NCI-H146 treated with DMSO at 0.1 percent for 48 hours (cell line): ENCODE results near the gene CAB39L.

Experiments used
- DNase-seq: peaks from one replicate; lab custom pipeline; 2025; ENCODE audit not compliant: unreplicated experiment; lab: John Stamatoyannopoulos, UW

Gene CAB39L

DNA sequence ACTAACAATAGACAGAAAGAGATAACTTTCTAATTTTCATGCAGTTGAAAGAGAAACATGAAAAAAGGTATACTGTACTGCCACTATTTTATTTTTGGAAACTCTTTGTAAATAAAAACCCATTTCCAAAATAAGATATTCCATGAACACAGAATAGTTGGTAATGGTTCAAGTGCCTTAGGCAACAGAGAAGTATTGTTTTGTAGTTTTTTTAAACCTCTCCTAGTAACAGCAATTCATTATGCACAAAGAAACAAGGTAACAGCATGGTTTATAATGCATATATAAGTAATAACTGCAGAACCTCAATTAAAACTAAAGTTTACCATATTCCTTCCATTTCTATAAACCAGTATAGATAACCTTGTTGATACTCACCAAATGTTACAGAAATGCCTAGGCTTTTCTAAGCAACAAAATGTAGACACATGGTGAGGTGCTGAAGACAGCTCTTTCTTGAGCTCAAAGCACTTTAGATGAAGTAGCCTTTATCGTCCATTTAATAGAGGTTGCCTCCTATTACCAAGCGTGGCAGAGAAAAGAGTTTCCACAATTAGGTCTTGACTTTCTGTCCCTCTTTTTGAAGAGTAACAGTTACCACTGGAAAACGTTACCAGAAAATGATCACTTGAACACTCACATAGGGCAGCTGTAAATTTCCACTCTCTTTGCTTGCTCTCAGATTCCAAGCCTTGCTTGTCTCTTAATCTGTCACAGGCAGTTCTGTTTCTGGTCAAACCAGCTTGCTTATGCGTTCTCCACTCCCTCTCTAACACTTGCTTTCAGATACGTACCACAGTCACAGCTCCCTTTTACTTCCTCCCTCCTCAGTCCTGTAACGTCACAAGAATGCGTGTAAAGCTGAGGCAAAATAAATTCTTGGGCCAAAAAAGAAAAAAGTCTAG is 42.9 kb downstream of the CAB39L start:
- no peak for DNase-seq

DNA sequence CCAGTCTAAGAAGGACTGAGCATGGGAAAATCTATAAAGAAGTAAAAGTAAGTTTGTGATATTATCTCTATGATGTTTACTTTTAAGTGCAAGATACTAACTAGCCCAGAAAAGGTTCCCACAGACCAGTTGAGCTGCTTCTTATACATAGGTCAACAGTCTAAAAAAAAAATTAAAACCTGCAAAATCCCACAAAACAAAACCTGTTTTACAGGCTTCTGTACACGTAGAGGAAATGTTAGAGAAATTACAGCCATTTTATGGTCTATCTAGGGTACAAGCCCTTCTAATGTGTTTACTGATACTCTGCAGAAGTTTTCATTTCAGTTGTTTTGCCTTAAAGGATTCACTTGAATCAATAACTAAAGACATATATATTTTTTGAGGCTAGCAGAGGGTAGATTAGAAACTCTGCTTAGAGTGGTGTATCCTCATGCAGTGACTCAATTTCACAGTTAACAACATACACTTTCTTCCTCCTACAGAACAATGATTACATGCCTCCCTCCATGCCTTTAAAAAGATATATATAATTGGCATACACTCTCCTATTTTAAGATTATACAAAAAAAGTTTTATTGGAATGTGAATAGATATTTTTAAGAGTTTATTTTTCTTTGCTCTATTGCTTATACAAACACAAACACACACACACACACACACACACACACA is 43.9 kb downstream of the CAB39L start:
- no peak for DNase-seq

DNA sequence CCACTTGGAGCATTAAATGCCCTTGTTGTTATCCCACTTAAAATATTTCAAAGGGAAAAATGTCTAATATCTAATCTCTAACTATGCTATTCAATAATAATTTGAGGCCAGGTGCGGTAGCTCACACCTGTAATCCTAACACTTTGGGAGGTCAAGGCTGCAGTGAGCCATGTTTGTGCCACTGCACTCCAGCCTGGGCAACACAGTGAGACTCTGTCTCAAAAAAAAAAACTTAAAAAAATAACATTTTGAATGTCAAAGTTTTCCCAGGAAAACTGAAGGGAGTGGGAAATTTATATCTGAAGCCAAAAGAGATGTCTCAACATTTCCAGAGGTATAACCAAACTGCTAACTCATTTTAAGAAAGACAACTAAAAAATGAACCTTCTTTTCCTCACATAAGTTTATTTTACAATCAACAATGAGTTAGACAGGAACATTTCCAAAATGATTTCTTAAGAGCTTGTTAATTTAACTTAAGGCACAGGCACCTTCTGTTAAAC is 47.9 kb downstream of the CAB39L start:
- DNase-seq: no peak

DNA sequence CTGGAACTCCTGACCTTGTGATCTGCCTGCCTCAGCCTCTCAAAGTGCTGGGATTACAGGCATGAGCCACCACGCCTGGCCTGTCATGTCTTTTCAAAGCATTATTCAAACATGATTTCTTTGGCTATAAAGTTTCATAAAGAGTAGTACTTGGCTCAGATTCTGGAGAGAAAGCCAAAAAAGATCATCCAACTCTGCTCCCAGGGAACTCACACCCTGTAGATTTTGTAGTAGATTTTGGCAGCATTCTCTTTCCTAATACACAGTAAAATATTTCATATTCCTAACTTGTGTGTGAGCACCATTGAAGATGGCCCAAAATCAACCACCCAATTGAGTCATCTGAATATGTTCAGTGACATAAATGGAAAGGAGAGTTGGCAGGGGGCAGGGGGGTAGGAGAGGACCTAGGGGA is 48.4 kb downstream of the CAB39L start:
- no peak for DNase-seq

DNA sequence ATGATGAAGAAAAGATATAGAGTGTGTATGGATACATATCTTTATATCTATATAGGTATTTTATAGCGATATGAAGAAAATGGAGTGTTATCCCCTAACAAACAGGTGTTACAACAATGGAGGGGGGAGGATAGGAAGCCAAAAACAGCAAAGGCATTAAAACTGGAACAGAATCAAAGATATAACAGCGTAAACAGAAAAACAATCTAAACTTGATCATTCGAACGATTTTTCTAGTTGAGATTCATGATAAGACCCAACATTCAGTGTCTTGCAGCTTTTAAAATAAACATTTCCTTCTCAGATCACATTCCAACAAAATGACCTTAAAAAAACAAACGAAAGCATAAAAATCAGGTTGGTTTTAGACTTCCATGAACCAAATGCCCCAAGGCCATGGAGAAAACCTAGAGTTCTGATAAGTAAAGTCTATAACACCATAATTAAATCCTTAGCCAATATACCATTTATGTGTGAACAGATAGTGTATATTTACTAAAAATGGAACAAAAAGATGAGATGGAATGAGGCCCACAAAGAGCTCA is 55.7 kb downstream of the CAB39L start:
- no peak for DNase-seq

DNA sequence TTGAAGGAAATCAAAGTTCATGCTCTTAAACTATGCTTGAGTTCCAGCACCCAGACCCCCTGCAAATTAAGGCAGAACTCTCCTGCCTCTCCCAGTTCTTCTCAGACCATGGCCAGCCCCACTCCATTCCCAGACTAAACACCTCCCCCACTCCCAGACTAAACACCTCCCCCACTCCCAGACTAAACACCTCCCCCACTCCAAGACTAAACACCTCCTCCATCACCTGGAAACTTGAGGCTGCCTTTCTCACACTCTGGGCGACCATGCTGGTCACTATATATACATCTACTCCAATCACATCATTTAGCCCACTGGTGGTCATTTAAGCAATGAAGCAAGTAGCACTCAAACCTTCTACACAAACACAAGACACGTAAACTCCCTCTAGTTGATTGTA is 57.2 kb downstream of the CAB39L start:
- DNase-seq: no peak

DNA sequence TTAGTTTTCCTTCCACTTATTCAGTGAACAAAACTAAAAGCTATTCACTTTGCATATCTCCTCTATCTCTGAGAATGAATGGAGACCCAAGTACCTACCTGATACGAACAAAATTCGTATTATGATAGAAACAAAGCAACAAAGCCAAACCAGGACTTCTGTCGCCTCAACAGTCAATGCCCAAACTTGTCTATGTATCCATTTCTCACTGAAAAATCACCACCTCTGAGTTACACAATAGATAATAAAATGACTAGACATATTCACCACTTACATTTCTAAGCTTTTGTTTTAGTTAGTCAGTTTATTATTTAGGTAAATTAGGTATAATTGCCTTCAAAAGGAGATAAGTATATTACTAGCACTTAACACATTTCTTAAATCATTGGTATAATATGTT is 67.7 kb downstream of the CAB39L start:
- no peak for DNase-seq

DNA sequence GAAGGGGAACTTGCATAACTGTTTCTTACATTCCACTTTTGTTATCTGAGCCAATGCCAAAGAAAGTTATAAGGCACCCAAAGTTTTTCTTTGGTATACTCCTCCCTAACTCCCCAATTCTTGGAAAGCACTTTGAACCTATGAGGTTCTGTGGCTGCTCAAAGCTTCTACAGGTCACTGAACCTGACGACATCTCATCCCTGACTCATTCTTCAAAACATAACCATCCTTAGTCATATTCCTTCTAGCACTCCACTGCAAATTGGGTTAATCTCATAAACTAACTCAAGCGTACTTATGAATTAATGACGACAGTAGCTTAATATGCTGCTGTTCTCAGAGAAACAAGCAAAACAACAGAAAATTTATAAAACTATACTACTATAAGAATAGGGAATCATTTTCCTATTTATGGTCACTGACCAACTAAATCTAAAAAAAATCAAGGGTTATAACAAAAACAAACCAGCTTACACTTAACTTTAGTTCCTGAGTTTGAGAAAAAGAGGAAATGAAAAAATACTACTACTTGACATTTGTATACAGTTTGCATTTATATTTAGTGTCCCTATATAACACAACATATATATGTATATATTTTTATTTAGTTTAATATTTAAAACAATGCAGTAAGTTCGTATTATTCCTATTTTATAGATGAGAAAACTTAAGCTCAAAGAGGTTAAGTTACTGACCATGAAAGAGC is 69.1 kb downstream of the CAB39L start:
- no peak for DNase-seq

DNA sequence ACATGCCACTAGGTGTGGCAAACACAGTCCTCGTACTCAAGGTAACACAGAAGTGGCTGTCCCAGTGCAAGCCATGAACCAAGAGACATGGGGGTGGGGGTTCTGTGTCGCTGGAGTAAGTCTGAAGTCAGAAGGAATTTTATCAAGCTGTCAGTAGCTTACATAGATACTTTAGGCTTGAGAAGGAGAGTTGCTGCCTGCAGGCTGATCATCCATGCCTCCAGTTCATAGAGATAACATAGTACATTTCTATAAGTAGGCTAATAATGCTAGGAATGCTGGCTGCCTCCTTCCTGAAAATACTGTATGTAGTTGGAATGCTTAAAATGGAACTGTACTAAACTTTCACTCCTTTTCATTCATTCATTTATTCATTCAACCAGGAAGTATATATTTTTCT is 70.1 kb downstream of the CAB39L start:
- DNase-seq: no peak

DNA sequence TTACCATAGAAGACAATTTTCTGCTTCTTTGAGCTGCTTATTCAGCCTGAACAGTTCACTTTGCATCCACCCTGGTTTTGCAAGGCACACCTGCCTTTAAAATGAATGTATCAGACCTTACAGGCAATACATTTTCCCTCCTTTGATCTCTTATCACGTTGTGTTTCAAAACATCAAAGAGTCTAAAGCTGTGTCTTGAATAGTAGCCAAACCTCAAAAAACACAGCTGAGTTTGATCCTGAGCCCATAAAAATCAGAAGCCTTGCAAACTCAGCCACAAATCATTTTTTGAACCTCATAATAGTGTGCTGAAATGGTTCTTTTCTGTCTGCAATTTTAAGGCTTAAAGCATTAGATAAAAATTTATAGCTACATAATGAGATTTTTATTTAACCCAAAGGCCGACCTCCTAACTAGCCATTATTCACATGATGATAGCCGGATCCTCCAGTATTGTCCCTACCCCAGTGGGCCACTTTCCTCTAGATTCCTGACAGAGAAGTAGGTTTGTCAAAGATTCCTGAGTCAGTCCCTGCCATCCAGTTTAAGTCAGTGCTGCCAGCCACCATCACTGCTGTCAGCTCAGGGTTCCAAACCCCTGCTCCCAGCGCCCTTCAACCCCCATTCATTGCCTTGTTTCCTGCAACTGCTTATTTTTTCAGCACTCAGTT is 71.8 kb downstream of the CAB39L start:
- DNase-seq: no peak

DNA sequence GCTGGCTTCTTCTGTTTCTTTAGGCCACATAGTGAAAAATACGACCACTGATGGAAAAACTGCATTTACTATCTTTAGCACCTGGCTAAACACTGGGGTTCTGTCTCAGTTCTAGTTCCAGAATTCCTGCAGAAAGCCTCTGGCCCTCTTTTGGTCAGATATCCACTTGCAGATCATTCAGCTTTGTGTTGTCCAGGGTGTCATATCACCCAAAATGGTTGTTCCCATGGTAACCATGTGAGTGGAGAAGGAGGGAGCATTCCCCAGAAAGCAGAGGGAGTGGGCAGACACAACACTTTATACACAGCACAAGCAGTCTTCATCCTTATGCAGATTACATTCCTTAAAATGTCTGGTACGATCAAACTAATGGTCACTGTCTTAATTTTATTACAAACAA is 73.5 kb downstream of the CAB39L start:
- no peak for DNase-seq

DNA sequence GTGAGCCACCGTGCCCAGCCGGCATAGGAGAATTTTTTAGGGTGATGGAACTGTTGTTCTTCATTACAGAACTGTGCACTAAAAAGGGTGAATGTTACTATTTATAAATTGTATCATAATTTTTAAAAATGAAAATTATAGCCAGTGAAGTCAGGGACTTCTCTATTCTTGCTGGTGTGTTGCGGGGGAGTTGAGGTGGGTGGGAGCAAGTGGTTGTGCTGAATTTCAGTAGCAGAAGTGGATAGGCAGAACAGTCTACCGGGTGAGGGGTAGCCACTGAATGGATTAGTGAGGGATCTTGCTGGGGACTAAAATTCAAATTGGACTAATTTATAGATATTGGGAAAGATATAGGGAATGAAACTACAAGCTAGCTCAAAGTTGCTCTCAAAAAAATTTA is 74.0 kb downstream of the CAB39L start:
- DNase-seq: no peak

DNA sequence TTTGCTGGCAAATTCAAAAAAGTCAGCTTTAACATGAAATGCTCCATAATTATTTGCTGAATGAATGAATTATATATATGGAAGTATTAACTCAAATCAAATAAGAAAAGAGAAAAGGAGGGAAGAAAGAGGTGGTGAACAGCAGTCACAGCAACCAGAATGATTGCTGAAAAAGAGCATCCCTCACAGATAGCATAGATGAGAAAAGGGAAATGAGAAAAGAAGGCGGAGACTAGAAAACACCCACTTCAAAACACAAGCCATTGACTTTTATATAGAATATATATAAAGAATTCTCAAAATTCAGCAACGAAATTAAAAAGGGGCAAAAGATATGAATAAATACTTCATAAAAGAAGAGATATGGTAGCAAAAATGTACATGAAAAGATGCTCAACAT is 75.2 kb downstream of the CAB39L start:
- DNase-seq: no peak

DNA sequence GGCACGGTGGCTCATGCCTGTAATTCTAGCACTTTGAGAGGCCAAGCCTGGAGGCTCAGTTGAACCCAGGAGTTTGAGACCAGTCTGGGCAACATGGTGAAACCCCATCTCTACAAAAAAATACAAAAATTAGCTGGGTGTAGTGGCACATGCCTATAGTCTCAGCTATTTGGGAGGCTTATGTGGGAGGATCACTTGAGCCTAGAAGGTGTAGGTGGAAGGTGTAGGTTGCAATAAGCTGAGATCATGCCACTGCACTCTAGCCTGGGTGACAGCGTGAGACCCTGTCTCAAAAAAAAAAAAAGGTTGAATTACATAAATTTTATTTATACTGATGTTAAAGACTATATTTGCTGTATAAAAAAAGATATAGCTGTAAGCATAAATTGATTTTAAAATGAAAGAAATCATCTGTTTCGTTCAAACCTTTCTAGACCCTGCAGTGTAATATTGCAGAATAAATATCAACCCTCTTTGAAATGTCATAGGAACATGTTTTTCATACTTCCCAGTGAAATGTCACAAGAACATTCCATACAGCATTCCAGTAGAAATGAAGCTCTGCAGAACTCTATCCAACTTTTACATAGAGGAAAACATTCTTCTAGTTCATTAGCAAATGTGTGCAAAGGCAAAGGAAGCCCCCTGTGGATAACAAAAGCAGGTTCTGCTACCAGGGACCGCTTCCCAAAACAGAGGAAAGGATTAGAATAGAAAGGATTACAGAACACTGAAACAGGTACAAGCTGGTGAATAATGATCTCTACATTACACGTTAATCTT is 76.0 kb downstream of the CAB39L start:
- no peak for DNase-seq

DNA sequence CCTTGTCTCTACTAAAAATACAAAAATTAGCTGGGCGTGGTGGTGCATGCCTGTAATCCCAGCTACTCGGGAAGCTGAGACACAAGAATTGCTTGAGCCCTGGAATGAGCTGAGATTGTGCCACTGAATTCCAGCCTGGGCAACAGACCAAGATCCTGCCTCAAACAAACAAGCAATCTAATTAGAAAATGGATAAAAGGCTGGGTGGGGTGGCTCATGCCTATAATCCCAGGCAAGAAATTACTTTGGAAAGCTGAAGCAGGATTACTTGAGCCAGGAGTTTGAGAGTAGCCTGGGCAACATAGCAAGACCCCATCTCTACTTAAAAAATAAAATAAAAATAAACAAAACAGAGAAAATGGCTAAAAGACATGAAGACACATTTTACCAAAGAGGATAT is 77.0 kb downstream of the CAB39L start:
- no peak for DNase-seq

DNA sequence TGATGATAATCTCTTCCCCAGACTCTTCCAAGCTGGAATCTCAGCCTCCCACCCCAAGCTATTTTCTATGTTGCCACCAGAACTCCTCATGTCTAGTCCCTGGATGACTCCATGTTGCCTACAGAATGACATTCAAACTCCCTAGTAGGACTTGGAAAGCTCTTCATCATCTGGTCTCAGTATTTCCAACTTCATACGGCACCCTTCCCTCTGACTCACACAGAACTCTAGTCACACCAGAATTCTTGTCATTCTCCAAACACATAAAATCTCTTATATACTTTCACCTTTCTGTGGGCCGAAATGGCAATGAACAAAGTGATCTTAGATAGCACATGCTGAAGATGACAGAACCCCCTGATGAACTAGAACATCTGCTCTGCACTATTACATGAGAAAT is 86.2 kb downstream of the CAB39L start:
- no peak for DNase-seq

DNA sequence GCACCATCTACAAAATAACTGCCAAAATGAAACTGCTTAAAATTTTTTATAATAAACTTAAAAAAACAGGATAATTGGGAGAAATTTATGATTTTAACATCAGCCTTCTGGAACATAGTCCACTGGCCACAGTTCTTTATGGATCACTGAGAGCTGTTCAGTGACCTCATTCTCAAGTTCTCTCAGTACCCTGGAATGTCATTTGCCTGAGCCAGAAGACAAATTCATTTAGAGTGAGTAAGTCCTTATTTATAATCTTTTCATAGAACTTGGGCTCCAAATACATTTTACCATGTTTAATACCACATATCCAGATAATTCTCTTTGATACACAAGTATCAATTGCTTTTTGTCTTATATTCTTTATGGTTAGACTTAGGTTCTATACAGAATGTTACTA is 87.6 kb downstream of the CAB39L start:
- DNase-seq: no peak

DNA sequence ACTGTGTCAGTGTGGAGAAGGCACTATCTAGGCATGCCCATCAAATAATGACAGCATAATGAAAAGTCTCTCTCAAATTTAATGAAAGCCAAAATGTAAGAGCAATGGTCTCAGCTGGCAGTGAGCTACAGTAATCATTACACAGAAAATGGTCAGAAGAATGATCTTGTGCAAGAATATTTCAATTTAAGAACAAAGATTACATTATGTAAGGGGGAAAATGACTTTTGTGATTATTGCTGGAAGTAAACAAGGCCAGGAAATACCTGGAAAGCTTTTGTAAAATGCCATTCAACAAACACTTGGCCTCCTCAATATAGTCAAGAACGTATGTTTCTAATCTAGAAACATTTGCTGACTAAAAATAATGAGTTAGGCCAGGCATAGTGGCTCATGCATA is 89.1 kb downstream of the CAB39L start:
- DNase-seq: no peak

DNA sequence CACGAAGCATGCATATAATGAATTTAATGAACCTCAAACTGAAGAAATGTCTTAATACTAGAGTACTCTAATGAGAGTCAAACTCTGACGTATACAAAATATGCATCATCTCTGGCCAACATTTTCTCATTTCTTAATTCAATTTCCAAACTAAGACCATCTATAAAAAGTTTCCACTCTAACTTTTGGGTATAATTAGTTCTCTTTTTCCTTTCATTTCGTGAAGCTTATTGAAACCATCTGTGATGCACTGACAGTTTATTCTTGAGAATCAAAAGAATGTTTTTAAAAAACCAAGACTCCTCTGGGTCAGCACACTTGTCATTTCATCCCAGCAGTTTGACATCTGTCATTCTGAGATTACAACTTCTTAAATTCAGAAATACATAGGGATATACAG is 90.0 kb downstream of the CAB39L start:
- DNase-seq: no peak

DNA sequence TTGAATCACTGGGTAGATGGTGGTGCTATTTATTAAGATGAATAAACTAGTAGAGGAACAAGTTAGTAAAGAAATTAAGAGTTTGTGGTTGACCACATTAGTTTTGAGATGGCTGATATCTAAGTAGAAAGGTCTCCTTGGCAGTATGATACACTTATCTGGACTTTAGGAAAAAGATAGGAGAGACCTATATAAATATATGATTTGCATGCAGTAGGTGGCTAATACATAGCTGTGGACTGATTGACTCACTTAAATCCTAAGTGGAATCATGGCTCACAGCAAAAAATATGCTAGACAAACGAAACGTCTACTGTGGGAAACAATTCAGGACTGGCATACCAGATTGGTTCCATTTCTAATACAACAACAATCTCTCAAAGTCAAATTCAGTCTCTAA is 92.0 kb downstream of the CAB39L start:
- no peak for DNase-seq
